Kidney (tissue), 14 donors: ENCODE results near the gene LILRA6. TPM values are rescaled to one million over a fixed set of nuclear protein-coding genes. Genes with fewer than 3 reads are reported as not detected.
"Not testable (repeated sequence)": the region's sequence is repeated elsewhere in the genome, so short reads cannot be mapped to it uniquely, and the experiment has no call there.

Experiments used
- DNase-seq, 5 donors: peaks; one replicate each; pipeline ENCODE4 v3.0.0-alpha.2; 2013 to 2020
- FAIRE-seq: peaks from 2 replicates; lab custom pipeline; 2012; peaks lifted over from hg19 to GRCh38; lab: Jason Lieb, UNC
- H3K27ac ChIP-seq, 2 donors: one replicate each; pipeline ENCODE4 v1.7.0; 2013; ENCODE audit warnings: low read depth in 2 of 2, low read length in 2 of 2, inconsistent platforms in 1 of 2
- H3K27me3 ChIP-seq: one replicate; pipeline ENCODE4 v1.7.1; 2013; ENCODE audit warnings: low read length, inconsistent platforms; ENCODE audit not compliant: control insufficient read depth, insufficient read depth
- H3K36me3 ChIP-seq, 3 donors: one replicate each; pipeline versions ENCODE4 v1.7.0 to v1.7.1; 2013; ENCODE audit warnings: low read length in 3 of 3, control low read depth in 1 of 3, inconsistent platforms in 1 of 3; ENCODE audit not compliant: insufficient read depth in 3 of 3, control insufficient read depth in 2 of 3
- H3K4me1 ChIP-seq, 3 donors: one replicate each; pipeline versions ENCODE4 v1.7.0 to v1.7.1; 2013; ENCODE audit warnings: low read length in 3 of 3, inconsistent platforms in 1 of 3, low read depth in 1 of 3; ENCODE audit not compliant: control insufficient read depth in 2 of 3, insufficient read depth in 2 of 3
- H3K4me3 ChIP-seq, 3 donors: one replicate each; pipeline versions ENCODE4 v1.7.0 to v1.8.1; 2013; ENCODE audit warnings: low read length in 3 of 3, control low read depth in 1 of 3, inconsistent platforms in 1 of 3
- H3K9ac ChIP-seq, 3 donors: one replicate each; pipeline versions ENCODE4 v1.7.0 to v1.7.1; 2013; ENCODE audit warnings: low read length in 3 of 3, control low read depth in 1 of 3, inconsistent platforms in 1 of 3
- H3K9me3 ChIP-seq, 3 donors: one replicate each; pipeline versions ENCODE4 v1.7.0 to v1.7.1; 2013; ENCODE audit warnings: low read length in 3 of 3, control low read depth in 1 of 3, inconsistent platforms in 1 of 3; ENCODE audit not compliant: control insufficient read depth in 2 of 3, insufficient read depth in 1 of 3
- CTCF ChIP-seq: IDR thresholded peaks from 3 replicates; pipeline ENCODE4 v1.5.1; 2012; ENCODE audit warnings: mild to moderate bottlenecking, moderate library complexity, borderline replicate concordance; ENCODE audit not compliant: insufficient read depth; ENCODE audit errors: extremely low read depth
- intact Hi-C: fragments of 100-400 bp; cut with DNase I; formaldehyde crosslinking; loops from one replicate; pipeline ENCODE4 v1.11.1; 2022
- polyA plus RNA-seq: library from polyadenylated mRNA; stranded (reverse); fragments of 350-450 nt; fragmentation: Illumina TruSeq; extraction: RNeasy Lipid Tissue Mini Kit (QIAGEN cat#74804); gene quantifications from one replicate; pipeline ENCODE4 v1.2.3, GENCODE V29; 2014; ENCODE audit warnings: low read depth, low replicate concordance; ENCODE audit not compliant: insufficient read depth
- total RNA-seq: library from RNA; stranded (reverse); fragmentation: NEBNext Ultra II Directional; extraction: Animal tissue kit (Norgen Biotek cat#: 25700); gene quantifications from one replicate; pipeline ENCODE4 v1.2.1, GENCODE V29; 2021
- donor health status: control.
- donor health status: control.
- donor health status: control.
- donor health status: control.
- donor health status: control.
- donor health status: DM: yes; HTN: yes; CAD: no.
- donor health status: Normal renal cell carcinoma (clear cell type).

Gene LILRA6
- total and polyA plus RNA-seq, 2 donors from 2014 or later, result 2.9 TPM; not detected in 1

GRCh38 chr19:54273821-54274220, 31.2 kb upstream of the LILRA6 start:
- Histone ChIP-seq H3K9ac (no peak overlapping the region), H3K4me1 (no peaks in the 10 kb centered on the region), H3K36me3 (no peaks in the 10 kb centered on the region), H3K27me3 (no peaks in the 10 kb centered on the region), H3K4me3 (no peak overlapping the region), H3K27ac (no peak overlapping the region), H3K9me3 (no peaks in the 10 kb centered on the region)
- FAIRE-seq, result no peak
- DNase-seq, result no peak
- intact Hi-C loops, result no loop called here
- TF ChIP-seq CTCF, result no peak

- intact Hi-C loops, DNase-seq, H3K4me1 ChIP-seq, H3K27ac ChIP-seq, H3K27me3 ChIP-seq, H3K4me3 ChIP-seq, H3K36me3 ChIP-seq, H3K9ac ChIP-seq, H3K9me3 ChIP-seq, FAIRE-seq: not testable (repeated sequence)
These were observed 29.6 kb upstream of the LILRA6 start for GRCh38 chr19:54272181-54272580.

- H3K27ac ChIP-seq, DNase-seq, intact Hi-C loops, H3K4me3 ChIP-seq, FAIRE-seq, H3K9ac ChIP-seq, H3K9me3 ChIP-seq, H3K27me3 ChIP-seq, H3K36me3 ChIP-seq, H3K4me1 ChIP-seq: not testable (repeated sequence)
These were observed 29.0 kb upstream of the LILRA6 start for GRCh38 chr19:54271587-54271986.

- Histone ChIP-seq H3K36me3 (no peaks in the 10 kb centered on the region), H3K9me3 (no peaks in the 10 kb centered on the region), H3K9ac (no peak overlapping the region), H3K4me3 (no peak overlapping the region), H3K27me3 (no peaks in the 10 kb centered on the region), H3K4me1 (no peaks in the 10 kb centered on the region), H3K27ac (no peak overlapping the region)
- DNase-seq, result no peak
- no peak for FAIRE-seq
- intact Hi-C loops, result no loop called here
- no peak for TF ChIP-seq CTCF
These were observed 28.5 kb upstream of the LILRA6 start for GRCh38 chr19:54271106-54271505.

DNA sequence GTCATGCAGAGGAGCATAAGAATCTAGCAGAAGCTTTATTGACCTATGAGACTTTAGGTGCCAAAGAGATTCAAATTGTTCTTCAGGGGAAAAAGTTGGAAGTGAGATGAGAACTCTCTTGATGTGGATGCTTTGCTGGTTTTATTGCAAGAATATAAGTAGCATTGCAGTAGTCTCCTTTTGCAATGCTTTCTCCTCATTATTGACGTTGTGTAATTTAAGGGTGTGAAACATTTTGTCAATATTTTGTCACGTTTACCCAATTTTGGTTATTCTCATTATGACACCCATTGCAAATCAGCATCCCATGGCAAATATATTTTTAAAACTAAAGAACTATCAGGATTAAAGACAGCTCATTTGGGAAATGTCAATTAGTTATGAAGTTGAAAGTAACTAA, 26.3 kb upstream of the LILRA6 start:
- no peak overlapping the region for H3K4me3 ChIP-seq
- H3K36me3 ChIP-seq, result no peaks in the 10 kb centered on the region
- FAIRE-seq (no peak), DNase-seq (no peak)
- no peaks in the 10 kb centered on the region for H3K9me3 ChIP-seq
- no peaks in the 10 kb centered on the region for H3K4me1 ChIP-seq
- intact Hi-C loops, result no loop called here
- no peak overlapping the region for H3K27ac ChIP-seq
- TF ChIP-seq CTCF, result no peak
- H3K27me3 ChIP-seq, result no peaks in the 10 kb centered on the region
- H3K9ac ChIP-seq, result no peak overlapping the region
